ENCODE measurements around the gene ATG2A. TPM values are rescaled to one million over a fixed set of nuclear protein-coding genes. Genes with fewer than 3 reads are reported as not detected.

ATG2A gene
- polyA plus RNA-seq, 3 donors, result 2.6 to 24.9 (median 4.0) TPM

DNA sequence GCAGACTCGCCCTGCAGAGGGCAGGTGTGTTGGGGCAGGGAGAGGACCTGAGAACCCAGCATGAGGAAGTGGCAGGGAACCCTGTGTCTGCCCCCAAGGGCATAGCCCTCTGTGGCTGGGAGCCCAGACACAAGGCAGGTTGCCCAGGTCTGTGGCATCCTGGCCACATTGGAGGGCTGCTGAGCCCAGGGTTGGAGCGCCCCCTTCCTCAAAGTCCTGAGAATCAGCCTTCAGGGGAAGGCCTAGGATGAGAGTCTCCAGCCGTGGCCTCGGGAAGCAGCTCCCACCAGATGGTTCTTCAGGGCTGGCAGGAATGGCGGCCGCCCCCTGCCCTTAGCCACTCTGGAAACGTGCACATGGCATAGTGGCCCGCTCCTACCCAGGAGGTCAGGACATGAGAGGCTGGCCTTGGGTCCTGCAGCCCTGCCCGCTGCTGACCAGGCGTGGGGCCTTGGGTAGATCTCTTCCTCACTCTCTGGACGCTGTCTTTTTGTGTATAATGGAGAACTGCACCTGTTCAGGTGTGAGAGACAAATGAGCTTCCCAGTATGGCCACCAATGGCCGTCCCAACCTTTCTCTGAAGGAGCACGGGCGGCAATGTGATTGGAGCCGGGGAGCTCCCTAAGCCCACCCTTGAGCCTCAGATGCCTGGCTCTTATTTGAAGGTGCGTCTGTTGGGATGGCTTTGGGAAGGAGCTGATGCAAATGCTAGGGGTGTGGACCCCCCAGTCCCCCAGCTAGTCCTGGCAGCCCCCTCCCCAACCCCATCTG lies 68.0 kb downstream of the ATG2A start:
- peaks cover 31% of the 10 kb centered on the region for H4K20me1 ChIP-seq (ENCODE audit: insufficient read depth, low read length)
- H2AFZ ChIP-seq (ENCODE audit: insufficient read depth, low read depth, low read length, poor library complexity, severe bottlenecking), result no peak overlapping the region
- peaks cover 25 to 26% of the 10 kb centered on the region in 2 donors for H3K36me3 Mint-ChIP-seq
- peaks cover 16 to 17% of the 10 kb centered on the region in 2 donors for H3K36me3 ChIP-seq (replicated peaks in 1 of 2; ENCODE audit: control insufficient read depth in 1 of 2, insufficient read depth in 2 of 2, low read length in 2 of 2)
- peaks cover 0 to 2% (median 0%) of the 10 kb centered on the region in 7 donors for H3K9me3 Mint-ChIP-seq
- TF ChIP-seq, protein P1, sequence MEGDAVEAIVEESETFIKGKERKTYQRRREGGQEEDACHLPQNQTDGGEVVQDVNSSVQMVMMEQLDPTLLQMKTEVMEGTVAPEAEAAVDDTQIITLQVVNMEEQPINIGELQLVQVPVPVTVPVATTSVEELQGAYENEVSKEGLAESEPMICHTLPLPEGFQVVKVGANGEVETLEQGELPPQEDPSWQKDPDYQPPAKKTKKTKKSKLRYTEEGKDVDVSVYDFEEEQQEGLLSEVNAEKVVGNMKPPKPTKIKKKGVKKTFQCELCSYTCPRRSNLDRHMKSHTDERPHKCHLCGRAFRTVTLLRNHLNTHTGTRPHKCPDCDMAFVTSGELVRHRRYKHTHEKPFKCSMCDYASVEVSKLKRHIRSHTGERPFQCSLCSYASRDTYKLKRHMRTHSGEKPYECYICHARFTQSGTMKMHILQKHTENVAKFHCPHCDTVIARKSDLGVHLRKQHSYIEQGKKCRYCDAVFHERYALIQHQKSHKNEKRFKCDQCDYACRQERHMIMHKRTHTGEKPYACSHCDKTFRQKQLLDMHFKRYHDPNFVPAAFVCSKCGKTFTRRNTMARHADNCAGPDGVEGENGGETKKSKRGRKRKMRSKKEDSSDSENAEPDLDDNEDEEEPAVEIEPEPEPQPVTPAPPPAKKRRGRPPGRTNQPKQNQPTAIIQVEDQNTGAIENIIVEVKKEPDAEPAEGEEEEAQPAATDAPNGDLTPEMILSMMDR (IDR thresholded peaks at IDR 0.05), result no peak
- H3K4me3 Mint-ChIP-seq, result no peak overlapping the region
- no peak overlapping the region for H3K4me3 ChIP-seq (replicated peaks in 1 of 3; ENCODE audit: low read depth in 2 of 3, low read length in 3 of 3)
- no peak overlapping the region for H3K9ac ChIP-seq (ENCODE audit: insufficient read depth, low read length, poor library complexity, severe bottlenecking)
- peak in 1 of 3 donors; percentile 30 for DNase-seq
- intact Hi-C loops (cut with micrococcal nuclease), result loop anchor here in 1 of 2 donors (10.0 kb wide), 2 partner anchors 64 to 166 kb away; partner anchors contain the start of gene ARL2
- H3K9me3 ChIP-seq (replicated peaks in 1 of 2; ENCODE audit: control insufficient read depth in 1 of 2, insufficient read depth in 1 of 2, low read length in 2 of 2), result no peaks in the 10 kb centered on the region
- H3K27me3 ChIP-seq (ENCODE audit: control insufficient read depth in 2 of 2, insufficient read depth in 2 of 2, low read length in 2 of 2), result peaks cover 0 to 7% of the 10 kb centered on the region in 2 donors
- no peak overlapping the region for H3K4me2 ChIP-seq (replicated peaks; ENCODE audit: extremely low read depth, low read length, poor library complexity, severe bottlenecking)
- H3K27ac ChIP-seq (ENCODE audit: low read depth in 1 of 2, low read length in 2 of 2), result no peak overlapping the region
- H3K27me3 Mint-ChIP-seq (ENCODE audit: low read depth in 3 of 3), result peaks cover 0 to 17% (median 12%) of the 10 kb centered on the region in 3 donors
- peaks cover 53 to 75% of the 10 kb centered on the region in 2 donors for H3K4me1 ChIP-seq (ENCODE audit: control insufficient read depth in 1 of 2, insufficient read depth in 2 of 2, low read length in 2 of 2)
- H3K27ac Mint-ChIP-seq, result no peak overlapping the region
- 84% methylated on average over 12 of the region's 16 CpGs for WGBS (ENCODE audit: insufficient coverage)
- peaks cover 3% of the 10 kb centered on the region for H3K79me2 ChIP-seq (ENCODE audit: insufficient read depth, low read length)
- peaks cover 66% of the 10 kb centered on the region for H3K4me1 Mint-ChIP-seq

DNA sequence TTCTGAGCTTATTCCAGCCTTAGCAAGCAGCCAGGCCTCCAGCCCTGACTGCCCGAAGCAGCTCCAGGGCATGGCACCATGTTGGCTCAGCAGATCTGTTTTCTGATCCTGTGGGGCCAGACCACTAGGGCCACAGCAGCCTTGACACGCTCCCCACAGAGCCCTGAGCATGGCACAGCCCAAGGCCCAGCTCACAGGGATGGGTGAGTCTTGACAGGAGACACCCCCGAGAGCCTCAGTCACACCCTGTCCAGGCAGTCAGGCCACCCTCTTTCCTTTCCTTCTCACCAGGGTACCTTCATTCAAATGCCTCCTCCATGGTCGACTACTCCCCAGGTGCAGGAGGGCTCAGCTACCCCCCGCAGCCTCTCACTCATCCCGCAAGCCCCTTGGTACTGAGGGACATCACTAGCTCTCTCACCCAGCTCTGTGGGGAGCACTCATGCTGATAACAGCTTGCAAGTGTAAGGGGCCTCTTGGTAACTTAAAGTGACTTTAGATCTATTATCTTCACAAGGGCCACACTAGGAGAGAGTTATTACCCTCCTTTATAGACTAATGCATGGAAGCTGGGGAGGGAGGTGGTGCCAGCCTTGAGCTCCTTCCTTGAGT lies 68.7 kb downstream of the ATG2A start:
- peaks cover 0 to 2% (median 0%) of the 10 kb centered on the region in 7 donors for H3K9me3 Mint-ChIP-seq
- Histone ChIP-seq H3K27ac (ENCODE audit: low read depth in 1 of 2, low read length in 2 of 2) (no peak overlapping the region), H3K9ac (ENCODE audit: insufficient read depth, low read length, poor library complexity, severe bottlenecking) (no peak overlapping the region), H3K4me2 (replicated peaks; ENCODE audit: extremely low read depth, low read length, poor library complexity, severe bottlenecking) (no peak overlapping the region), H2AFZ (ENCODE audit: insufficient read depth, low read depth, low read length, poor library complexity, severe bottlenecking) (no peak overlapping the region), H3K36me3 (replicated peaks in 1 of 2; ENCODE audit: control insufficient read depth in 1 of 2, insufficient read depth in 2 of 2, low read length in 2 of 2) (peaks cover 11% of the 10 kb centered on the region in 2 donors), H3K79me2 (ENCODE audit: insufficient read depth, low read length) (no peaks in the 10 kb centered on the region), H3K9me3 (replicated peaks in 1 of 2; ENCODE audit: control insufficient read depth in 1 of 2, insufficient read depth in 1 of 2, low read length in 2 of 2) (no peaks in the 10 kb centered on the region), H3K4me3 (replicated peaks in 1 of 3; ENCODE audit: low read depth in 2 of 3, low read length in 3 of 3) (no peak overlapping the region), H3K4me1 (ENCODE audit: control insufficient read depth in 1 of 2, insufficient read depth in 2 of 2, low read length in 2 of 2) (peaks cover 47 to 71% of the 10 kb centered on the region in 2 donors), H4K20me1 (ENCODE audit: insufficient read depth, low read length) (peaks cover 24% of the 10 kb centered on the region), H3K27me3 (ENCODE audit: control insufficient read depth in 2 of 2, insufficient read depth in 2 of 2, low read length in 2 of 2) (peaks cover 0 to 10% of the 10 kb centered on the region in 2 donors)
- TF ChIP-seq, protein P1 (IDR thresholded peaks at IDR 0.05), result no peak
- intact Hi-C loops (cut with micrococcal nuclease), result loop anchor here in 1 of 2 donors (10.0 kb wide), 2 partner anchors 64 to 166 kb away; partner anchors contain the start of gene ARL2
- peaks cover 18 to 23% of the 10 kb centered on the region in 2 donors for H3K36me3 Mint-ChIP-seq
- H3K27me3 Mint-ChIP-seq (ENCODE audit: low read depth in 3 of 3), result peaks cover 3 to 21% (median 18%) of the 10 kb centered on the region in 3 donors
- peak overlapping the region in 3 of 7 donors; percentile 15 to 80 (median 30) for H3K27ac Mint-ChIP-seq
- peaks cover 63% of the 10 kb centered on the region for H3K4me1 Mint-ChIP-seq
- no peak overlapping the region for H3K4me3 Mint-ChIP-seq
- 91% methylated on average over 4 of the region's 6 CpGs for WGBS (ENCODE audit: insufficient coverage)
- peak in 1 of 3 donors; percentile 31 for DNase-seq
